ENCODE results near the gene CCNK.

GRCh38 chr14:99480917-99481744 is at the start of gene CCNK:
- TF ChIP-seq CSDC2 (CRISPR knock-in tag; IDR thresholded peaks at IDR 0.05) (no peak), ZNF8 (CRISPR knock-in tag; IDR thresholded peaks at IDR 0.05) (no peak), GLIS3 (CRISPR knock-in tag; IDR thresholded peaks at IDR 0.05) (no peak), ZC3H10 (CRISPR knock-in tag; IDR thresholded peaks at IDR 0.05) (no peak), ESRRG (CRISPR knock-in tag; IDR thresholded peaks at IDR 0.05) (no peak), ZFP30 (CRISPR knock-in tag; IDR thresholded peaks at IDR 0.05) (no peak), ZFP3 (CRISPR knock-in tag; IDR thresholded peaks at IDR 0.05) (no peak), ZNF70 (CRISPR knock-in tag; IDR thresholded peaks at IDR 0.05) (no peak), RARB (CRISPR knock-in tag; IDR thresholded peaks at IDR 0.05) (no peak)
- TF ChIP-seq, protein P1, sequence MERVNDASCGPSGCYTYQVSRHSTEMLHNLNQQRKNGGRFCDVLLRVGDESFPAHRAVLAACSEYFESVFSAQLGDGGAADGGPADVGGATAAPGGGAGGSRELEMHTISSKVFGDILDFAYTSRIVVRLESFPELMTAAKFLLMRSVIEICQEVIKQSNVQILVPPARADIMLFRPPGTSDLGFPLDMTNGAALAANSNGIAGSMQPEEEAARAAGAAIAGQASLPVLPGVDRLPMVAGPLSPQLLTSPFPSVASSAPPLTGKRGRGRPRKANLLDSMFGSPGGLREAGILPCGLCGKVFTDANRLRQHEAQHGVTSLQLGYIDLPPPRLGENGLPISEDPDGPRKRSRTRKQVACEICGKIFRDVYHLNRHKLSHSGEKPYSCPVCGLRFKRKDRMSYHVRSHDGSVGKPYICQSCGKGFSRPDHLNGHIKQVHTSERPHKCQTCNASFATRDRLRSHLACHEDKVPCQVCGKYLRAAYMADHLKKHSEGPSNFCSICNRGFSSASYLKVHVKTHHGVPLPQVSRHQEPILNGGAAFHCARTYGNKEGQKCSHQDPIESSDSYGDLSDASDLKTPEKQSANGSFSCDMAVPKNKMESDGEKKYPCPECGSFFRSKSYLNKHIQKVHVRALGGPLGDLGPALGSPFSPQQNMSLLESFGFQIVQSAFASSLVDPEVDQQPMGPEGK (CRISPR knock-in tag; IDR thresholded peaks at IDR 0.05; ENCODE audit: borderline replicate concordance): no peak

Data from SK-N-SH treated with all-trans-retinoic acid at 6 μM for 48 hours (cell line).